Measurements from ENCODE around the gene MRPL39.

MRPL39 gene

DNA sequence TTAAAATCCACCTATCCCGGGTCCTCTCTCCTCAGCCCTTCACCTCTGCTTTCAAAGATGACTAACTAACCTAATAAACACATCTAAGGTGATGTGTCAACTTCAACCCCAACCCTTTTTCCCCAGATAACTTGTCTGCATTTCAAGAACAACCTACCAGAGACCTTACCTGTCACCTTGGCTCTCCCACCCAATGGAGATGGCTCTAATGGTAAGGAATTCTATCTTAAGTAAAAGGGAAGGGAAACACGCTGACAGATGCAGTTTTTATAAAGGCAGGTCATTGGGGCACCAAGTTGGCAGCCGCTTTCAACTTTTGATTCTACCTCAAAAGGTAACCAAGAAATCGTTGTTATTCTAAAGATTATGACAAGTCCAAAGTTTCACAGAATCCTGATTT is 37.6 kb downstream of the MRPL39 start:
- TF ChIP-seq, protein P1, sequence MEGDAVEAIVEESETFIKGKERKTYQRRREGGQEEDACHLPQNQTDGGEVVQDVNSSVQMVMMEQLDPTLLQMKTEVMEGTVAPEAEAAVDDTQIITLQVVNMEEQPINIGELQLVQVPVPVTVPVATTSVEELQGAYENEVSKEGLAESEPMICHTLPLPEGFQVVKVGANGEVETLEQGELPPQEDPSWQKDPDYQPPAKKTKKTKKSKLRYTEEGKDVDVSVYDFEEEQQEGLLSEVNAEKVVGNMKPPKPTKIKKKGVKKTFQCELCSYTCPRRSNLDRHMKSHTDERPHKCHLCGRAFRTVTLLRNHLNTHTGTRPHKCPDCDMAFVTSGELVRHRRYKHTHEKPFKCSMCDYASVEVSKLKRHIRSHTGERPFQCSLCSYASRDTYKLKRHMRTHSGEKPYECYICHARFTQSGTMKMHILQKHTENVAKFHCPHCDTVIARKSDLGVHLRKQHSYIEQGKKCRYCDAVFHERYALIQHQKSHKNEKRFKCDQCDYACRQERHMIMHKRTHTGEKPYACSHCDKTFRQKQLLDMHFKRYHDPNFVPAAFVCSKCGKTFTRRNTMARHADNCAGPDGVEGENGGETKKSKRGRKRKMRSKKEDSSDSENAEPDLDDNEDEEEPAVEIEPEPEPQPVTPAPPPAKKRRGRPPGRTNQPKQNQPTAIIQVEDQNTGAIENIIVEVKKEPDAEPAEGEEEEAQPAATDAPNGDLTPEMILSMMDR (IDR thresholded peaks at IDR 0.05; ENCODE audit: low read depth, low read length) = no peak
- DNase-seq (ENCODE audit: low read depth in 2 of 2) = no peak
- no peak overlapping the region for H3K4me3 ChIP-seq (replicated peaks in 1 of 2; ENCODE audit: low read depth in 2 of 2, low read length in 2 of 2)

DNA sequence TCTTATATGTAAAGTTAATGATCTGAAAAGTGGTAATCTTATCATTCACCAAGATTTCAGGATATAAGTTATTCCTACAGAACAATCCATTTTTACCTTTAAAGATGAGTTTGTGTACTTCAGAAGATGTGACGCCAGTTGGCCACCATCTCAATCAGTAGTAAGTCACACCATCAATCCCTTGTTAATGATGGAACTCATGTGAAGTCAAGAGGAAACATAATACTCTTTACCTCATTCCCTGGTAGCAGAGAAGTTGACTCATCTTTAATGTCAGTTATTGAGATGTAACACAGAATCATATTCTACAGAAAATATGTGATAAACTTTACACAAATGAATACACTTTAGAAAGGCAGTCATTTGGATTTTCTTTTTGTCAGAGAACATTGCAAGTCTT is 38.2 kb downstream of the MRPL39 start:
- DNase-seq (ENCODE audit: low read depth in 2 of 2) = no peak
- TF ChIP-seq, protein P1 (IDR thresholded peaks at IDR 0.05; ENCODE audit: low read depth, low read length) = no peak
- H3K4me3 ChIP-seq (replicated peaks in 1 of 2; ENCODE audit: low read depth in 2 of 2, low read length in 2 of 2) = no peak overlapping the region

DNA sequence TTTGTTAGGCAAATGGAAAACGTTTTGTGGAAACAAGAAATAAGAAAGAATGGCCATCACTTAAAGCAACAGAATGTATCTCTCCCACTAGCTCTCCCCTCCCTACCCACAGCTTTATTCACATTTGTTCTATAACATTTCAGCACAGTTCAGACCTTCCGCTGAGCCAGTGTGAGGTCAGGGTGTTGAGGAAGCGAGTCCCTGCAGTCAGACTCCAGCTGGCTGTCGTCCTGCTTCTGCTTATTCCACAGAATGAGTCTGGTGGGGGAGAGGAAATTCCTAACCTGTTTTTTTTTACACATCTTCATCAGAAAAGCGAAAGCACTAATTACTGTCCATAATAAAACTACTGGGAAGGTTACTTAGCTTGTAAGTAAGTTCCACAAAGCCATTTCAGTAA is 39.0 kb downstream of the MRPL39 start:
- TF ChIP-seq, protein P1 (IDR thresholded peaks at IDR 0.05; ENCODE audit: low read depth, low read length) = no peak
- no peak overlapping the region for H3K4me3 ChIP-seq (replicated peaks in 1 of 2; ENCODE audit: low read depth in 2 of 2, low read length in 2 of 2)
- DNase-seq (ENCODE audit: low read depth in 2 of 2) = peak; percentile 76 to 83

DNA sequence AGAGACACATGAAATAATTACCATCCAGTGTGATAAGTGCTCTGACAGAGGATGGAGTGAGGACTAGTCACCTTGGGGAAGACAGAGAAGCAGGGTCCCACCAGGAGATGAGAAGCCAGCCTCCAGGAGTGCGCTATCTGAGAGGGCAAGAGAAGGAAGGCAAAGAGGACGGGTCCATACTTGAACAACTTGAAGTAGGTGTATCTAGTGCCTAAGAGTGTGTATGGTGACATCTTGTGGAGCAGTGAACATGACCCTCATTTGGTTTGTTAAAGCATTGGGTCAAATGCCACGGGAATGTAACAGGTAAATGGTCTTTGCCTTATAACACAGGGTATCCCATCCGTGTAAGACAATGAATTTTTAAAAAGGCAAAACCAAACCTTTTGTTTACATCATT is 39.8 kb downstream of the MRPL39 start:
- no peak overlapping the region for H3K4me3 ChIP-seq (replicated peaks in 1 of 2; ENCODE audit: low read depth in 2 of 2, low read length in 2 of 2)
- TF ChIP-seq, protein P1 (IDR thresholded peaks at IDR 0.05; ENCODE audit: low read depth, low read length) = no peak
- no peak for DNase-seq (ENCODE audit: low read depth in 2 of 2)

DNA sequence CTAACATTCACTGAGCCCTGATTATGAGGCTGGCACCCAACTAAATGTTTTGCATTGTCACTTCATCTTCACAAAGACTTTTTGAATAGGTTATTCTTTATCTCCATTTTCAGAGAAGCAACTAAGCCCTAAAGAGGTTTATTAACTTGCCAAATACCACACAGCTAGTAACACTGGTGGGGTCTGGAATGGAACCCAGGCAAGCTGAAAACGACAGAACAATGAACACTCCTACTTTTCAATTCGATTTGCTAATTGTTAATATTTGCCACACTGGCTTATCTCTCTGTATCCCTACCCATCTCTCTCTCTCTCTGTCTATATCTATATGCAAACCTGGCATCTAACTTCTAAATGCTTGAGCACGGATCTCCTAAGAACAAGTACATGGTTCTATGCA is 40.6 kb downstream of the MRPL39 start:
- no peak for DNase-seq (ENCODE audit: low read depth in 2 of 2)
- TF ChIP-seq, protein P1 (IDR thresholded peaks at IDR 0.05; ENCODE audit: low read depth, low read length) = no peak
- H3K4me3 ChIP-seq (replicated peaks in 1 of 2; ENCODE audit: low read depth in 2 of 2, low read length in 2 of 2) = no peak overlapping the region

DNA sequence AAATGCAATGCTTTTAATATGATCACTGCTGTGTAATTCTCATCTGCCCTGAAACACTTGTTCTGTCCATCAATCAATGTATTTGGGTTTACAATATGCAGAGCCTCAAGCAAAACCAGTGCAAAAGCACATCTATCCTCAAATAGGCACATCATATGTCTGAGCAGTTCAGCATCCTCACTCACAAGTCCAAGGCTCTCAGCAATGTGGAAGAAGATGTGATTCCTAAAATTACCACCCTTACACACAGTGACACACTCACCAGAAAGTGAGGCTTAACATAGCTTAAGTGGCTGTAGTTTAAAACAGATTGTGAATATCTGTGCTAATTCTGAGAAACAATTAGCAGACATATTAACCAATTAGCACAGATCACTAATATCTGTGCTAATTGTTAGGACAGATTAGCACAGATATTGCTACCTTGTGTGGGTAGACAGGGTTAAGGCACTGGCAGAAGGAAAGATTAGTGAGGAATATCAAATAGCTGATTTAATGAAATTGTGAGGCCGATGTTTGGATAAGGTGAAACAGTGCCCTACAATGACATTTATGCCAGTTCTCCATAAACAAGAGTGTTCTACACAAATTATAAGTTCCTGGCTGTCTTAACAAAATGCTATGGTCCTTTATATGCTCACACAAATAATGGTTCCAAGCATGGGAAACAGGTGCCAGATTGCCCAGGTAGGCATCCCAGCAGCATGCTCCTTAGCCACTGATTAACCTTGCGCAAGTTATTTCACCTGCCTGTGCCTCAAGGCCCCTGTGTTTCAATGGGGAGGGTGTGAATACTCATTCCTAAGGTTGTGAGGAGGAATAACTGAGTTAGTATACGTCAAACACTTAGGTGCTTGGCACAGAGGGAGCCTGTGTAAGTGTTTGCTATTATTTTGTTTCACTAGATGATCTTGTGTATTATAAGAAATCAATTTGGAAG is 41.7 kb downstream of the MRPL39 start:
- H3K4me3 ChIP-seq (replicated peaks in 1 of 2; ENCODE audit: low read depth in 2 of 2, low read length in 2 of 2) = no peak overlapping the region
- TF ChIP-seq, protein P1 (IDR thresholded peaks at IDR 0.05; ENCODE audit: low read depth, low read length) = no peak
- no peak for DNase-seq (ENCODE audit: low read depth in 2 of 2)

All from cardiac fibroblast (primary cell).